Epithelial cell of esophagus (primary cell): ENCODE measurements around the gene GRIK3.

ENCODE experiments used
- DNase-seq: peaks from one replicate; pipeline ENCODE4 v3.0.0; 2010; ENCODE audit warnings: low read depth
- H3K4me3 ChIP-seq: 2 replicates; pipeline ENCODE4 v1.5.1; 2011; ENCODE audit warnings: mild to moderate bottlenecking, low read length, control low read depth
- CTCF ChIP-seq: IDR thresholded peaks from 2 replicates; pipeline ENCODE4 v1.5.1; 2011; ENCODE audit warnings: low read depth, mild to moderate bottlenecking, low read length, control low read depth, inconsistent platforms; ENCODE audit not compliant: insufficient read depth; ENCODE audit errors: missing control alignments

Gene GRIK3

GRCh38 chr1:37073152-37073853 lies 39.0 kb upstream of the GRIK3 start:
- no peak for TF ChIP-seq CTCF

GRCh38 chr1:37071829-37072228 lies 37.5 kb upstream of the GRIK3 start:
- TF ChIP-seq CTCF = no peak
- no peak overlapping the region for H3K4me3 ChIP-seq
- no peak for DNase-seq

More at GRCh38 chr1:37073152-37073853, 39.0 kb upstream of the GRIK3 start:
- no peak for DNase-seq
- H3K4me3 ChIP-seq = no peak overlapping the region

- no peak overlapping the region for H3K4me3 ChIP-seq
- TF ChIP-seq CTCF = no peak
- DNase-seq = no peak
These were observed 35.8 kb upstream of the GRIK3 start for GRCh38 chr1:37070126-37070525.

GRCh38 chr1:37069406-37069805 lies 35.1 kb upstream of the GRIK3 start:
- TF ChIP-seq CTCF = no peak
- H3K4me3 ChIP-seq = no peak overlapping the region
- no peak for DNase-seq

GRCh38 chr1:37068897-37069296 lies 34.6 kb upstream of the GRIK3 start:
- no peak overlapping the region for H3K4me3 ChIP-seq
- no peak for TF ChIP-seq CTCF
- no peak for DNase-seq

GRCh38 chr1:37068260-37068659 lies 33.9 kb upstream of the GRIK3 start:
- no peak for DNase-seq
- no peak overlapping the region for H3K4me3 ChIP-seq
- no peak for TF ChIP-seq CTCF

GRCh38 chr1:37064039-37064438 lies 29.7 kb upstream of the GRIK3 start:
- H3K4me3 ChIP-seq = no peak overlapping the region
- no peak for TF ChIP-seq CTCF
- DNase-seq = no peak
